H9 (cell line): ENCODE results near the gene SMIM1. TPM values are rescaled to one million over a fixed set of nuclear protein-coding genes. Genes with fewer than 3 reads are reported as not detected.
A peak's percentile ranks its signal among the peaks of the same experiment; 100 is the strongest.

Source experiments
- DNase-seq: peaks from one replicate; pipeline ENCODE4 v3.0.0-alpha.2; 2017
- H2AFZ ChIP-seq: one replicate; pipeline ENCODE4 v1.6.1; 2013; ENCODE audit warnings: mild to moderate bottlenecking, low read length, control low read depth, moderate library complexity
- H2AK5ac ChIP-seq: 2 replicates; pipeline ENCODE4 v1.6.1; 2013; ENCODE audit warnings: low read length, control low read depth, mixed read lengths; ENCODE audit not compliant: insufficient read length
- H2BK120ac ChIP-seq: one replicate; pipeline ENCODE4 v1.6.1; 2013; ENCODE audit warnings: low read depth, mild to moderate bottlenecking, low read length, control low read depth, inconsistent platforms; ENCODE audit not compliant: poor library complexity, severe bottlenecking
- H2BK12ac ChIP-seq: 2 replicates; pipeline ENCODE4 v1.6.1; 2013; ENCODE audit warnings: low read length, control low read depth, mixed read lengths, low read depth; ENCODE audit not compliant: insufficient read length
- H2BK15ac ChIP-seq: 2 replicates; pipeline ENCODE4 v1.6.1; 2013; ENCODE audit warnings: low read depth, low read length, control low read depth
- H2BK20ac ChIP-seq: one replicate; pipeline ENCODE4 v1.6.1; 2013; ENCODE audit warnings: low read depth, mild to moderate bottlenecking, low read length, control low read depth, inconsistent platforms; ENCODE audit not compliant: poor library complexity, severe bottlenecking
- H2BK5ac ChIP-seq: 2 replicates; pipeline ENCODE4 v1.6.1; 2013; ENCODE audit warnings: low read length, control low read depth, mixed read lengths; ENCODE audit not compliant: insufficient read length
- H3K14ac ChIP-seq: 2 replicates; pipeline ENCODE4 v1.6.1; 2013; ENCODE audit warnings: low read length, control low read depth; ENCODE audit not compliant: insufficient read depth
- H3K18ac ChIP-seq: 2 replicates; pipeline ENCODE4 v1.6.1; 2013; ENCODE audit warnings: low read depth, mild to moderate bottlenecking, mixed read lengths, low read length, control low read depth; ENCODE audit not compliant: insufficient read length
- H3K23ac ChIP-seq: 2 replicates; pipeline ENCODE4 v1.6.1; 2013; ENCODE audit warnings: low read length, control low read depth, mixed read lengths, low read depth; ENCODE audit not compliant: insufficient read length
- H3K23me2 ChIP-seq: 2 replicates; pipeline ENCODE4 v1.6.1; 2013; ENCODE audit warnings: low read depth, mild to moderate bottlenecking, mixed read lengths, low read length, control low read depth; ENCODE audit not compliant: insufficient read length, poor library complexity, severe bottlenecking
- H3K27ac ChIP-seq: 2 replicates; pipeline ENCODE4 v1.5.1; 2013; ENCODE audit warnings: low read length, control low read depth, mixed read lengths, low read depth; ENCODE audit not compliant: insufficient read length
- H3K27me3 ChIP-seq: 2 replicates; pipeline ENCODE4 v1.6.1; 2013; ENCODE audit warnings: low read length, control low read depth, inconsistent platforms; ENCODE audit not compliant: insufficient read depth
- H3K4ac ChIP-seq: 2 replicates; pipeline ENCODE4 v1.6.1; 2013; ENCODE audit warnings: low read depth, mild to moderate bottlenecking, control low read depth, inconsistent platforms, low read length, moderate library complexity
- H3K4me1 ChIP-seq: 2 replicates; pipeline ENCODE4 v1.6.1; 2013; ENCODE audit warnings: low read length, control low read depth, inconsistent platforms; ENCODE audit not compliant: insufficient read depth
- H3K4me2 ChIP-seq: 2 replicates; pipeline ENCODE4 v1.6.1; 2013; ENCODE audit warnings: low read length, control low read depth, mixed read lengths; ENCODE audit not compliant: insufficient read length, insufficient read depth
- H3K56ac ChIP-seq: 2 replicates; pipeline ENCODE4 v1.6.1; 2013; ENCODE audit warnings: low read depth, mild to moderate bottlenecking, mixed read lengths, low read length, control low read depth; ENCODE audit not compliant: insufficient read length
- H3K79me1 ChIP-seq: 2 replicates; pipeline ENCODE4 v1.6.1; 2013; ENCODE audit warnings: low read depth, mild to moderate bottlenecking, moderate library complexity, low read length, control low read depth, inconsistent platforms; ENCODE audit not compliant: insufficient read depth, poor library complexity, severe bottlenecking
- H3K79me2 ChIP-seq: 2 replicates; pipeline ENCODE4 v1.6.1; 2013; ENCODE audit warnings: low read length, control low read depth, inconsistent platforms; ENCODE audit not compliant: insufficient read depth
- H3K9ac ChIP-seq: 2 replicates; pipeline ENCODE4 v1.6.1; 2013; ENCODE audit warnings: low read length, control low read depth, mixed read lengths; ENCODE audit not compliant: insufficient read length; ENCODE audit errors: extremely low read depth
- H3K9me3 ChIP-seq: one replicate; pipeline ENCODE4 v1.6.1; 2013; ENCODE audit warnings: low read depth, low read length, inconsistent platforms; ENCODE audit not compliant: control insufficient read depth
- H3T11ph ChIP-seq: one replicate; pipeline ENCODE4 v1.6.1; 2013; ENCODE audit warnings: mild to moderate bottlenecking, low read length, control low read depth, inconsistent platforms
- H4K20me1 ChIP-seq: one replicate; pipeline ENCODE4 v1.6.1; 2013; ENCODE audit not compliant: control insufficient read depth, insufficient read length, insufficient read depth
- H4K5ac ChIP-seq: 2 replicates; pipeline ENCODE4 v1.6.1; 2013; ENCODE audit warnings: low read depth, mild to moderate bottlenecking, mixed read lengths, low read length, control low read depth; ENCODE audit not compliant: insufficient read length
- H4K8ac ChIP-seq: replicated peaks from 2 replicates; pipeline ENCODE4 v1.6.1; 2013; ENCODE audit warnings: low read length, control low read depth, mixed read lengths, low read depth; ENCODE audit not compliant: insufficient read length
- H4K91ac ChIP-seq: 2 replicates; pipeline ENCODE4 v1.6.1; 2013; ENCODE audit warnings: low read depth, mild to moderate bottlenecking, moderate library complexity, mixed read lengths, low read length, control low read depth; ENCODE audit not compliant: insufficient read length
- H3K27ac Mint-ChIP-seq, 3 experiments: 2 replicates in 2 of 3; 3 replicates in 1 of 3; pipeline ENCODE4 v1.8.0; 2020 to 2021; ENCODE audit warnings: mixed read lengths in 3 of 3, mild to moderate bottlenecking in 1 of 3, moderate library complexity in 1 of 3
- H3K27me3 Mint-ChIP-seq: 2 replicates; pipeline ENCODE4 v1.8.0; 2021; ENCODE audit warnings: low read depth, mild to moderate bottlenecking, moderate library complexity, mixed read lengths
- H3K36me3 Mint-ChIP-seq, 3 experiments: 2 replicates in 2 of 3; 3 replicates in 1 of 3; pipeline ENCODE4 v1.8.0; 2020 to 2021; ENCODE audit warnings: low read depth in 3 of 3, mixed read lengths in 3 of 3; ENCODE audit not compliant: insufficient read depth in 1 of 3
- H3K4me1 Mint-ChIP-seq, 2 experiments: 2 replicates each; pipeline ENCODE4 v1.8.0; 2020; ENCODE audit warnings: mixed read lengths in 2 of 2
- H3K4me3 Mint-ChIP-seq, 2 experiments: 2 replicates in 1 of 2; 3 replicates in 1 of 2; pipeline ENCODE4 v1.8.0; 2020 to 2021; ENCODE audit warnings: mild to moderate bottlenecking in 2 of 2, mixed read lengths in 2 of 2, moderate library complexity in 1 of 2
- H3K9me3 Mint-ChIP-seq, 2 experiments: 2 replicates in 1 of 2; 3 replicates in 1 of 2; pipeline ENCODE4 v1.8.0; 2020; ENCODE audit warnings: mild to moderate bottlenecking in 2 of 2, mixed read lengths in 2 of 2, moderate library complexity in 1 of 2
- WGBS: extraction: QIAGEN DNeasy Blood & Tissue Kit; methylation state at CpG from one replicate; pipeline ENCODE4 v1.1.7; 2013; ENCODE audit warnings: missing lambda C conversion rate, low lambda C conversion rate, mixed read lengths; ENCODE audit not compliant: insufficient read length; ENCODE audit errors: extremely low coverage; 5-methylcytosine and 5-hydroxymethylcytosine counted together
- total RNA-seq: library from RNA; stranded (reverse); gene quantifications from 2 replicates; pipeline ENCODE4 v1.2.1, GENCODE V29; 2021
- TF ChIP-seq, protein P1 (sequence below): fragments of 200-600 bp; sonication (generic); conservative IDR thresholded peaks from 3 replicates; pipeline ENCODE4 v1.8.0; 2021; ENCODE audit warnings: antibody characterized with exemption, mild to moderate bottlenecking

The SMIM1 gene
- total RNA-seq, 1 experiment from 2014 or later = 5.3 TPM

DNA sequence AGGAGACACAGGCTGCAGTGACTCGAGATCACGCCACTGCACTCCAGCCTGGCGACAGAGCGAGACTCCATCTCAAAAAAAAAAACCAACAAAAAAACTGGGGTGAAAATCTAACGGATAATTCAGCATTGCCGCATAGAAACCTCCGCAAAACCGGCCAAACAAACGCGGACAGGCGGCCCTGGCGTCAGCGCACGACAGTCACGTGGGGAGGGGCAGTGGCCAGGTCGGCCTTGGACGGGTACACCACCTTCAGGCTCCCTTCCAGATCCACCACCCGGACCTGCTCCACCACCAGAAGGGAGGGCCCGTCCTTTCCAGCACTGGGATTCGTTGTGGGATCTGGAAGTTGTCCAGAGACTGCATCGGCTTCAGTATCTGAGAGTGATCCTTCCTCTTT lies 8.4 kb downstream of the SMIM1 start:
- H2AK5ac ChIP-seq = no peak overlapping the region
- H3K4me1 Mint-ChIP-seq = peaks cover 2 to 6% of the 10 kb centered on the region in 2 experiments; a peak in 3 of 4 replicates

More for the DNA sequence above, 8.4 kb downstream of the SMIM1 start:
- Histone ChIP-seq H2BK15ac (no peak overlapping the region), H2BK5ac (no peak overlapping the region), H2BK120ac (no peak overlapping the region), H4K91ac (no peak overlapping the region), H2BK20ac (no peak overlapping the region), H3T11ph (no peak overlapping the region), H3K79me2 (no peaks in the 10 kb centered on the region), H3K14ac (no peak overlapping the region), H3K56ac (no peak overlapping the region), H3K18ac (no peak overlapping the region), H3K23me2 (no peaks in the 10 kb centered on the region), H3K23ac (no peak overlapping the region), H3K9ac (no peak overlapping the region), H4K20me1 (no peaks in the 10 kb centered on the region), H3K27ac (no peak overlapping the region), H3K79me1 (no peaks in the 10 kb centered on the region), H4K8ac (no peak overlapping the region), H2BK12ac (no peak overlapping the region), H3K9me3 (no peaks in the 10 kb centered on the region), H3K4me1 (no peaks in the 10 kb centered on the region), H2AFZ (no peak overlapping the region), H3K4me2 (no peak overlapping the region), H3K27me3 (no peaks in the 10 kb centered on the region), H3K4ac (no peak overlapping the region), H4K5ac (no peak overlapping the region)
- DNase-seq = peak; percentile 21
- H3K36me3 Mint-ChIP-seq = peaks cover 57 to 67% (median 66%) of the 10 kb centered on the region in 3 experiments
- WGBS = no CpG with 5 or more reads among the region's 21 CpGs
- TF ChIP-seq, protein P1, sequence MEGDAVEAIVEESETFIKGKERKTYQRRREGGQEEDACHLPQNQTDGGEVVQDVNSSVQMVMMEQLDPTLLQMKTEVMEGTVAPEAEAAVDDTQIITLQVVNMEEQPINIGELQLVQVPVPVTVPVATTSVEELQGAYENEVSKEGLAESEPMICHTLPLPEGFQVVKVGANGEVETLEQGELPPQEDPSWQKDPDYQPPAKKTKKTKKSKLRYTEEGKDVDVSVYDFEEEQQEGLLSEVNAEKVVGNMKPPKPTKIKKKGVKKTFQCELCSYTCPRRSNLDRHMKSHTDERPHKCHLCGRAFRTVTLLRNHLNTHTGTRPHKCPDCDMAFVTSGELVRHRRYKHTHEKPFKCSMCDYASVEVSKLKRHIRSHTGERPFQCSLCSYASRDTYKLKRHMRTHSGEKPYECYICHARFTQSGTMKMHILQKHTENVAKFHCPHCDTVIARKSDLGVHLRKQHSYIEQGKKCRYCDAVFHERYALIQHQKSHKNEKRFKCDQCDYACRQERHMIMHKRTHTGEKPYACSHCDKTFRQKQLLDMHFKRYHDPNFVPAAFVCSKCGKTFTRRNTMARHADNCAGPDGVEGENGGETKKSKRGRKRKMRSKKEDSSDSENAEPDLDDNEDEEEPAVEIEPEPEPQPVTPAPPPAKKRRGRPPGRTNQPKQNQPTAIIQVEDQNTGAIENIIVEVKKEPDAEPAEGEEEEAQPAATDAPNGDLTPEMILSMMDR = no peak
- H3K9me3 Mint-ChIP-seq = no peaks in the 10 kb centered on the region
- H3K4me3 Mint-ChIP-seq = no peak overlapping the region
- H3K27me3 Mint-ChIP-seq = no peaks in the 10 kb centered on the region
- H3K27ac Mint-ChIP-seq = no peak overlapping the region
